ENCODE results near the gene FNDC8. TPM values are rescaled to one million over a fixed set of nuclear protein-coding genes. Genes with fewer than 3 reads are reported as not detected.

FNDC8 gene
- polyA plus RNA-seq, 1 of the 3 experiments (the other 2 are of a cell fraction): not detected

GRCh38 chr17:35074711-35075707, 46.4 kb upstream of the FNDC8 start:
- 58% methylated on average over 2 of the region's 2 CpGs for WGBS (ENCODE audit: low lambda C conversion rate)

More at GRCh38 chr17:35074711-35075707, 46.4 kb upstream of the FNDC8 start:
- ChIA-PET CTCF (interaction anchor here (1.1 kb wide), 3 partner anchors 9 to 67 kb away, joined by 3 to 4 read pairs (median 4); no protein-coding TSS in a partner anchor), POLR2A (no interaction called here)
- H3K27me3 ChIP-seq (ENCODE audit: insufficient read depth): no peaks in the 10 kb centered on the region
- no peak overlapping the region for H2AFZ ChIP-seq (ENCODE audit: low read depth)
- no peaks in the 10 kb centered on the region; a peak in 1 of 4 replicates for H3K4me1 ChIP-seq (ENCODE audit: control insufficient read depth in 1 of 2, insufficient read depth in 2 of 2, low read depth in 1 of 2, low read length in 1 of 2)
- no peaks in the 10 kb centered on the region for H3K9me2 ChIP-seq
- H3K4me3 ChIP-seq (ENCODE audit: low read depth in 2 of 2, low read length in 1 of 2): no peak overlapping the region
- H3K9ac ChIP-seq: no peak overlapping the region
- H3F3A ChIP-seq (replicated peaks; ENCODE audit: insufficient read depth): no peaks in the 10 kb centered on the region
- no peak for TF ChIP-seq PBX3 (IDR thresholded peaks at IDR 0.05)
- TF ChIP-seq NFIC (IDR thresholded peaks at IDR 0.05; ENCODE audit: borderline replicate concordance): no peak
- TF ChIP-seq JUND (IDR thresholded peaks at IDR 0.05): no peak
- TF ChIP-seq FOSL2 (IDR thresholded peaks at IDR 0.05; ENCODE audit: borderline replicate concordance, low read depth): no peak
- no peak for TF ChIP-seq MEF2A (IDR thresholded peaks at IDR 0.05; ENCODE audit: borderline replicate concordance, low read depth)
- TF ChIP-seq TEAD4 (IDR thresholded peaks at IDR 0.05; ENCODE audit: borderline replicate concordance, insufficient read depth): no peak
- TF ChIP-seq TCF12 (IDR thresholded peaks at IDR 0.05): no peak
- no peak for TF ChIP-seq POLR2AphosphoS5 (IDR thresholded peaks at IDR 0.05; ENCODE audit: low read depth, low read length)
- TF ChIP-seq FOXJ3 (CRISPR knock-in tag; IDR thresholded peaks at IDR 0.05): no peak
- TF ChIP-seq IRF3 (IDR thresholded peaks at IDR 0.05; ENCODE audit: low read depth, low read length): no peak
- TF ChIP-seq RFX5 (IDR thresholded peaks at IDR 0.05; ENCODE audit: low read length): no peak
- TF ChIP-seq EP300 (IDR thresholded peaks at IDR 0.05; ENCODE audit: borderline replicate concordance in 1 of 2, low read depth in 1 of 2, low read length in 1 of 2): no peak
- no peak for TF ChIP-seq REST (IDR thresholded peaks at IDR 0.05; ENCODE audit: low read depth, low read length)
- TF ChIP-seq SIN3A (IDR thresholded peaks at IDR 0.05; ENCODE audit: borderline replicate concordance, low read depth, low read length): no peak
- peaks cover 66% of the 10 kb centered on the region for H3K79me2 ChIP-seq (ENCODE audit: insufficient read depth)
- no peak overlapping the region for H3K27ac ChIP-seq (ENCODE audit: low read depth in 2 of 2, low read length in 1 of 2)
- no peaks in the 10 kb centered on the region for H4K20me1 ChIP-seq (ENCODE audit: insufficient read depth)
- DNase-seq: no peak
- no peaks in the 10 kb centered on the region for H3K9me3 ChIP-seq
- no peak overlapping the region for H3K4me2 ChIP-seq
- H3K36me3 ChIP-seq (replicated peaks in 1 of 2; ENCODE audit: control insufficient read depth in 1 of 2, insufficient read depth in 2 of 2, low read length in 1 of 2): no peaks in the 10 kb centered on the region
